BLaER1 treated with 17β-estradiol and CSF1 and Interleukin-3, amounts not matched to agents 10 nM and 100 nM (cell line): ENCODE results near the gene NAMPT.
A peak's percentile ranks its signal among the peaks of the same experiment; 100 is the strongest.

Experiments
- H3K27ac ChIP-seq, 11 experiments: shearing (Covaris generic); formaldehyde crosslinking; 2 replicates each; pipeline ENCODE4 v1.8.1; 2022
- H3K27me3 ChIP-seq, 11 experiments: shearing (Covaris generic); formaldehyde crosslinking; 2 replicates each; pipeline ENCODE4 v1.8.1; 2022
- H3K36me3 ChIP-seq, 11 experiments: shearing (Covaris generic); formaldehyde crosslinking; 2 replicates each; pipeline ENCODE4 v1.8.1; 2022
- H3K4me1 ChIP-seq, 10 experiments: shearing (Covaris generic); formaldehyde crosslinking; 2 replicates each; pipeline ENCODE4 v1.8.1; 2022
- H3K4me2 ChIP-seq, 11 experiments: shearing (Covaris generic); formaldehyde crosslinking; 2 replicates each; pipeline ENCODE4 v1.8.1; 2022
- H3K4me3 ChIP-seq, 10 experiments: shearing (Covaris generic); formaldehyde crosslinking; 2 replicates each; pipeline ENCODE4 v1.8.1; 2022
- H3K9ac ChIP-seq, 11 experiments: shearing (Covaris generic); formaldehyde crosslinking; 2 replicates each; pipeline ENCODE4 v1.8.1; 2022
- H3K9me3 ChIP-seq, 11 experiments: shearing (Covaris generic); formaldehyde crosslinking; replicated peaks in 1 of 11; 2 replicates each; pipeline ENCODE4 v1.8.1; 2022
- H4K20me1 ChIP-seq, 11 experiments: shearing (Covaris generic); formaldehyde crosslinking; 2 replicates each; pipeline ENCODE4 v1.8.1; 2022
- Cebpa-rat ChIP-seq, 11 experiments: shearing (Covaris generic); IDR thresholded peaks; 2 replicates each; pipeline ENCODE4 v1.8.1; 2022

The NAMPT gene

DNA sequence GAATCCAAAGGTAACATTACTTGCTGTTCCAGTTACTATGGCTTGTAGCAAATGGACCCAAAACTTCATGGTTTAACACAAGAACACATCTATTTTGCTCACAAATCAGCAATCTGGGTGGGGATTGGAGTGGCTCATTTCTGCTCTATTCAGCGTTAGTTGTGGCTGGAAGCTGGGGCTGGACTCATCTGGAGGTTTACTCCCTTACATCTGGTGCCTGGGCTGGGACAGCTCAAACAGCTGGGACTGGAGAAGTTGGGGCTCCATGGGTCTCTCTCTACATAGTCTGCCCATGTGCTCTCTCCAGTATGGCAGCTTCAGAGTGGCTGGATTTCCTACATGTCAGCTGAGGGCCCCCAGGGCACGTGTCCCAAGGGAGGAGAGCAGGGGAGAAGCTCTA is 33.7 kb upstream of the NAMPT start:
- peak overlapping the region in 5 of 11 experiments; percentile 11 to 44 (median 16); a peak in 6 of 22 replicates for H3K27ac ChIP-seq
- H3K4me3 ChIP-seq = no peak overlapping the region
- peaks cover 7 to 51% (median 22%) of the 10 kb centered on the region in 10 experiments; a peak in 17 of 20 replicates for H3K4me1 ChIP-seq
- TF ChIP-seq Cebpa-rat (IDR thresholded peaks at IDR 0.05) = no peak
- no peaks in the 10 kb centered on the region for H3K36me3 ChIP-seq
- H3K27me3 ChIP-seq = no peaks in the 10 kb centered on the region
- no peaks in the 10 kb centered on the region for H4K20me1 ChIP-seq
- H3K9ac ChIP-seq = no peak overlapping the region
- H3K4me2 ChIP-seq = peak overlapping the region; percentile 1 to 53 (median 27); a peak in 19 of 22 replicates
- peaks cover 0 to 28% (median 3%) of the 10 kb centered on the region in 11 experiments; a peak in 9 of 22 replicates for H3K9me3 ChIP-seq

DNA sequence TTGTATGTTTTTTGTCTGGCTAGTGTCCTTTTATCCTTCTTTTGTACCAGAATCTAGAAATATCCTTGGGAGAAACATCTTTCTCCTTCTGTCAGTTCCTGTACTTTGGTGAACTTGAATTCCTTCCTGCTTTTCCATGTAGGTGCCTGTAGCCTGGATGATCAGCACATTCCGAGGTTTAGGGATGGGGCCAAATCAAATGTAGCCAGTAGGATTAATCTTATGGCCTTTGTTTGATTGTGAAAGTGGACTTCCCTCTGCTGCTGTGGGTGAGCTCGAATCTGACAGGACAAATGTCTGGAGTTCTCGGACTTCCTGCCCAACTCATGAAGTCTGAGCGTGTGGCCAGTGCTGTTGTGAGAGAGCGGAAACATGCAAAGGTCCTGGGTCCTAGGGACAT is 33.2 kb upstream of the NAMPT start:
- Histone ChIP-seq H3K4me1 (peaks cover 7 to 56% (median 27%) of the 10 kb centered on the region in 10 experiments; a peak in 17 of 20 replicates), H4K20me1 (no peaks in the 10 kb centered on the region), H3K9me3 (peaks cover 0 to 28% (median 3%) of the 10 kb centered on the region in 11 experiments; a peak in 9 of 22 replicates), H3K27ac (0 out of 22 replicates have a peak overlapping the region, but pooled peaks of 2 of the 11 experiments have one; percentile 16 to 29), H3K36me3 (no peaks in the 10 kb centered on the region), H3K4me3 (no peak overlapping the region), H3K9ac (no peak overlapping the region), H3K4me2 (peak overlapping the region in 3 of 11 experiments; percentile 10 to 53 (median 43); a peak in 5 of 22 replicates), H3K27me3 (no peaks in the 10 kb centered on the region)
- no peak for TF ChIP-seq Cebpa-rat (IDR thresholded peaks at IDR 0.05)

DNA sequence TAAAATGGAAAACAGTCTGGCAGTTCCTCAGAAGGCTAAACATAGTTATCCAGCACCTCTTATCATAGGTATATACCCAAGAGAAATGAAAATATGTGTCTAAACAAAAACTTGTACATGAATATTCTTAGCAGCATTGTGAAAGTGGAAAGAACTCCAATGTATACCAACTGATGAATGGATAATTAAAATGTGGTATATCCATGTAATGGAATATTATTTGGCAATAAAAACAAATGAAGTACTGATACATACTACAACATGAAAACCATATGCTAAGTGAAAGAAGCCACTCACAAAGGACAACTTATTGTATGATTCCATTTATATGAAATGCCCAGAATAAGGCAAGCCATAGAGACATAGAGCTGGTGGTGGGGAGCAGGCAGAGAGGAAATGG is 32.2 kb upstream of the NAMPT start:
- Histone ChIP-seq H3K9ac (no peak overlapping the region), H3K4me3 (no peak overlapping the region), H4K20me1 (no peaks in the 10 kb centered on the region), H3K27ac (no peak overlapping the region), H3K4me1 (peaks cover 7 to 66% (median 30%) of the 10 kb centered on the region in 10 experiments; a peak in 17 of 20 replicates), H3K4me2 (no peak overlapping the region), H3K36me3 (no peaks in the 10 kb centered on the region), H3K9me3 (peaks cover 0 to 28% (median 3%) of the 10 kb centered on the region in 11 experiments; a peak in 9 of 22 replicates), H3K27me3 (no peaks in the 10 kb centered on the region)
- TF ChIP-seq Cebpa-rat (IDR thresholded peaks at IDR 0.05) = no peak

DNA sequence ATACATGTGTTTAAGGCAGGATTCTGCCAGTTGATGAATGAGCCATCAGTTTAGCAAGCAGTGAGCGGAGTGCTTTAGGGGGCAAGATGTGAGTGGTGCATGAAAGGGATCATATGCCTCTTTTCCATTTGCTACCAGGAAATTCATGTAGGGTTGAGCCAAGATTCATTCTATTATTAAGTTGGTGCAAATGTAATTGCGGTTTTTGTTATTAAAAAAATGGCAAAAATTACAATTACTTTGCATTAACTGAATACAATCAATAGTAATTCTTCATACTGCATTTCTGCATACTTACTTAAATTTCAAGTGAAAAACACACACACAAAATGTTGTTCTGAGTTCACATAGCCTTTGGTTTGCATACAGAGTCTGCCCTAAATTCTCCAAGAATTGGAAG is 30.1 kb upstream of the NAMPT start:
- H3K9ac ChIP-seq = peak overlapping the region in 6 of 11 experiments; percentile 52 to 76 (median 68); a peak in 8 of 22 replicates
- peaks cover 0 to 31% (median 0%) of the 10 kb centered on the region in 11 experiments; a peak in 9 of 22 replicates for H3K9me3 ChIP-seq
- no peaks in the 10 kb centered on the region for H4K20me1 ChIP-seq

DNA sequence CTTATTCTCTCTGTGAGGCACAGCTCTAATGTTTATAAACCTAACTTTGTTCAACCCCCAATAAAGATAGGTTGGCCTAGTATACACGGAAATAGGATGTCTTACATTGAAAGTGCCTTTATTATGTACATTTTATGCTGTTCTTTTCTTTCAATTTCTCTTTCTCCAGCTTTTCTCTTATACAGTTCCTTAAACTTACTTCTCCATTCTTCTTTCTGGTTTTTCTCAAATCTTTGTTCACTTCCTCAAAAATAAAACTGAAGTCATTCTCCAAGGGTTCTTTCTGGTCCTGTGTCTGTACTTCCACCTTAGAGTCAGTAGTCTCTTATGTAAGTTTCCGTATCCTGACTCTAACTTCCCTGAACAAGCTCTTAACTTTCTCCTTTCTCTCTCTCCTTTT is 29.2 kb upstream of the NAMPT start:
- Histone ChIP-seq H3K4me2 (peak overlapping the region in 8 of 11 experiments; percentile 16 to 98 (median 78); a peak in 14 of 22 replicates), H3K9ac (peak overlapping the region in 8 of 11 experiments; percentile 24 to 76 (median 62); a peak in 13 of 22 replicates), H3K4me3 (peak overlapping the region in 4 of 10 experiments; percentile 25 to 33 (median 28); a peak in 3 of 20 replicates), H3K27ac (peak overlapping the region in 9 of 11 experiments; percentile 65 to 92 (median 87); a peak in 18 of 22 replicates), H3K27me3 (no peaks in the 10 kb centered on the region), H4K20me1 (no peaks in the 10 kb centered on the region), H3K9me3 (peaks cover 0 to 36% (median 0%) of the 10 kb centered on the region in 11 experiments; a peak in 9 of 22 replicates), H3K36me3 (no peaks in the 10 kb centered on the region), H3K4me1 (peaks cover 6 to 66% (median 29%) of the 10 kb centered on the region in 10 experiments; a peak in 17 of 20 replicates)
- no peak for TF ChIP-seq Cebpa-rat (IDR thresholded peaks at IDR 0.05)

More for the DNA sequence above, 30.1 kb upstream of the NAMPT start:
- Histone ChIP-seq H3K4me2 (peak overlapping the region in 7 of 11 experiments; percentile 43 to 98 (median 78); a peak in 14 of 22 replicates), H3K4me3 (peak overlapping the region in 4 of 10 experiments; percentile 6 to 33 (median 28); a peak in 4 of 20 replicates), H3K27ac (peak overlapping the region in 9 of 11 experiments; percentile 65 to 92 (median 87); a peak in 17 of 22 replicates), H3K4me1 (peaks cover 7 to 75% (median 30%) of the 10 kb centered on the region in 10 experiments; a peak in 17 of 20 replicates), H3K27me3 (no peaks in the 10 kb centered on the region), H3K36me3 (no peaks in the 10 kb centered on the region)
- TF ChIP-seq Cebpa-rat (IDR thresholded peaks at IDR 0.05) = no peak

DNA sequence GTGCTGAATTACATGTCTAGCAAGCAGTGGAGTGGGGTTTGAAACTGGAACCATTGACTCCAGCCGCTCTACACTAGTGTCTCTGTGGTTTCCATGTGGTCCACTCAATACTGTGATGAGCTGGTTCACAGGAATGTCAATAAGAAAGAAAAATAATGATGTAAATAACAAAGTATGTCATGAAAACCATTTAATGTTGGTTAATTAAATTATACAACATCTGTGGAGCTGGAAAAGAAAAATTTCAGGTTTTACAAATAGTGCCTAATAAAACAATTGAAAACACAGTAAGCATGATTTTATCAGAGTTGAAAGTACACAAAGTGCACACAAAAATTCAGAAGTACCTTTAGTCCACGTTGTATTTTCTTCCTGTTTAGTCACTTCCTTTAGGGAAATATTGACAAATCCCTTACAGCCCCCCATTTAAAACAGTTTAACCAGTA is 28.7 kb upstream of the NAMPT start:
- Histone ChIP-seq H4K20me1 (no peaks in the 10 kb centered on the region), H3K4me1 (peaks cover 1 to 61% (median 24%) of the 10 kb centered on the region in 10 experiments; a peak in 17 of 20 replicates), H3K4me2 (peak overlapping the region in 8 of 11 experiments; percentile 16 to 98 (median 78); a peak in 15 of 22 replicates), H3K9me3 (peaks cover 0 to 36% (median 0%) of the 10 kb centered on the region in 11 experiments; a peak in 9 of 22 replicates), H3K9ac (peak overlapping the region in 8 of 11 experiments; percentile 24 to 76 (median 62); a peak in 12 of 22 replicates), H3K36me3 (no peaks in the 10 kb centered on the region), H3K27me3 (no peaks in the 10 kb centered on the region), H3K4me3 (peak overlapping the region in 3 of 10 experiments; percentile 15 to 25 (median 25); a peak in 4 of 20 replicates), H3K27ac (peak overlapping the region in 9 of 11 experiments; percentile 65 to 92 (median 87); a peak in 18 of 22 replicates)
- no peak for TF ChIP-seq Cebpa-rat (IDR thresholded peaks at IDR 0.05)

DNA sequence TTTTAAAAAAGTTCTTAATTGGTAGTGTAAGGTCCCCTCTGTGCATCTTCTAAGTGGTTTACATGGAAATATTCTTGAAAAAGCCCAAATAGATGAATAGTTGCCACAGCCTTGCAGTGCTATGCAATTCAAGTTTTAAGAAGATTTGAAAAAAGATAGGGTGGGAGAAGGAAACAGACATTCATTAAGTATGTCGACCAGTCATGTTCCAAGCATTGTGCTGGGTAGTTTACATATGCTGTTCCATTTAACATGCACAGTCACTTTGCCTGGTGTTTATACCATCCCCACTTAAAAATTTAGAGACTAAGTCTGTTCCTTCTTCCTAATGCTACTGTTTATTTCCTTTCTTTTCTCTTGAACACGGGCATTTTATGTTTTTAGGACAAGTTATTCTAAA is 28.1 kb upstream of the NAMPT start:
- H3K27me3 ChIP-seq = no peaks in the 10 kb centered on the region
- H3K4me1 ChIP-seq = peaks cover 0 to 55% (median 21%) of the 10 kb centered on the region in 10 experiments; a peak in 14 of 20 replicates
- H3K27ac ChIP-seq = peak overlapping the region in 8 of 11 experiments; percentile 78 to 92 (median 88); a peak in 15 of 22 replicates
- peak overlapping the region in 7 of 11 experiments; percentile 54 to 98 (median 78); a peak in 12 of 22 replicates for H3K4me2 ChIP-seq
- no peaks in the 10 kb centered on the region for H4K20me1 ChIP-seq
- H3K9me3 ChIP-seq = peaks cover 0 to 32% (median 0%) of the 10 kb centered on the region in 11 experiments; a peak in 9 of 22 replicates
- no peak for TF ChIP-seq Cebpa-rat (IDR thresholded peaks at IDR 0.05)
- H3K36me3 ChIP-seq = no peaks in the 10 kb centered on the region
- H3K4me3 ChIP-seq = 0 out of 20 replicates have a peak overlapping the region, but pooled peaks of 1 of the 10 experiments have one; percentile 15
- H3K9ac ChIP-seq = peak overlapping the region in 2 of 11 experiments; percentile 66 to 74; a peak in 3 of 22 replicates

DNA sequence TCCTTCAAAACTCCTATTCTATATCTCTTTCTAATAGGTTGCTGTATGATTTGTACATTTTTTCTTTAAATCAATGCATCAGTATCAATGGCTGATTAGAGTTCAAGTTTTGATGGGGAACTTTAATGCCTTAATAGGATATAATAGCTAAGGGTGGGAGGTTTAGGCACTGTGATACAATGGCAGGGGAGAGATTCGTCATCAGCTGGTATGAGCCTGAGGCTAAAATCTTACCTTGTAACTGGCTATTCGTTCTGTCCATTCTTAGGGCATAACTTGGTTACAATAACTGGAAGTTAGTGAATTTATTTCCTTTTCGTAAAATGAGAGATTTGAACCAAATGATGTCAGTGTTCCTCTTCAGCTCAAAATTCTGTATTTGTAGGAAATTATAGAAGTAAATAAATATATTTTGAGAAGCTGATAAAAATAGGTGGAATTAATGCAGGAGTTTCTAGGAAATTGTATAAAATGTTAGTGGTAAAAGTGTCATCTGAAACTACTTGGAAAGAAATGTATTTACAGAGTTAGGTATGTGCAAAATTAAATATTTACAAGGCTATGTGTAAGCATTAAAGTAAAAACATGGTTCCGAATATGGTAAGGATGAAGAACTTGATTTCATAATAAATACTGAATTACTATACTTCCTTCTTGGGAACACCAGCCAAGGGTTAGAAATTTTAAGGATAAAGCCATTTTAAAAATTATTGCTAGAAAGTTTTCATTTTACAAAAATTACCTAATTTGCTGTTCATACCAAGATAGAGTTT is 27.5 kb upstream of the NAMPT start:
- Histone ChIP-seq H3K9me3 (peaks cover 0 to 29% (median 0%) of the 10 kb centered on the region in 11 experiments; a peak in 9 of 22 replicates), H3K27me3 (no peaks in the 10 kb centered on the region), H3K4me2 (peak overlapping the region in 3 of 11 experiments; percentile 80 to 98 (median 83); a peak in 5 of 22 replicates), H3K4me3 (no peak overlapping the region), H3K4me1 (peaks cover 0 to 52% (median 21%) of the 10 kb centered on the region in 10 experiments; a peak in 14 of 20 replicates), H4K20me1 (no peaks in the 10 kb centered on the region), H3K36me3 (no peaks in the 10 kb centered on the region), H3K27ac (peak overlapping the region in 4 of 11 experiments; percentile 80 to 92 (median 90); a peak in 5 of 22 replicates), H3K9ac (no peak overlapping the region)
- no peak for TF ChIP-seq Cebpa-rat (IDR thresholded peaks at IDR 0.05)
